Prostate gland (tissue), 2 donors: ENCODE measurements around the gene SYTL1.
A peak's percentile ranks its signal among the peaks of the same experiment; 100 is the strongest.

Experiments
- CTCF ChIP-seq, 4 experiments: fragments of 200-600 bp in 2 of 4; fragments of 450-650 bp in 2 of 4; sonication (generic) in 2 of 4; IDR thresholded peaks; 1 replicate in 3 of 4; 2 replicates in 1 of 4; pipeline ENCODE4 v1.5.1; 2016 to 2019; ENCODE audit warnings: antibody characterized with exemption in 4 of 4, mild to moderate bottlenecking in 2 of 4, moderate library complexity in 2 of 4
- POLR2A ChIP-seq: fragments of 450-650 bp; IDR thresholded peaks from one replicate; pipeline ENCODE4 v1.6.1; 2016; ENCODE audit warnings: antibody characterized with exemption, mild to moderate bottlenecking
- POLR2AphosphoS5 ChIP-seq: sonication (generic); formaldehyde crosslinking; IDR thresholded peaks from one replicate; pipeline ENCODE4 v1.6.1; 2017; ENCODE audit warnings: antibody characterized with exemption

- TF ChIP-seq CTCF (IDR thresholded peaks at IDR 0.05) (peak; percentile 38 to 62 (median 55)), POLR2A (no peak), POLR2AphosphoS5 (no peak)
Observed at GRCh38 chr1:27296773-27297291, 45.0 kb upstream of the SYTL1 start.
